BLaER1 (cell line): ENCODE measurements around the gene BNIP5.
"Not testable (repeated sequence)": the region's sequence is repeated elsewhere in the genome, so short reads cannot be mapped to it uniquely, and the experiment has no call there.

Source experiments
- H3K27ac ChIP-seq: shearing (Covaris generic); formaldehyde crosslinking; 2 replicates; pipeline ENCODE4 v1.8.1; 2022
- H3K27me3 ChIP-seq: shearing (Covaris generic); formaldehyde crosslinking; 2 replicates; pipeline ENCODE4 v1.8.1; 2022
- H3K36me3 ChIP-seq: shearing (Covaris generic); formaldehyde crosslinking; 2 replicates; pipeline ENCODE4 v1.8.1; 2022
- H3K4me1 ChIP-seq: shearing (Covaris generic); formaldehyde crosslinking; 2 replicates; pipeline ENCODE4 v1.8.1; 2022
- H3K4me2 ChIP-seq: shearing (Covaris generic); formaldehyde crosslinking; 2 replicates; pipeline ENCODE4 v1.8.1; 2022
- H3K4me3 ChIP-seq: shearing (Covaris generic); formaldehyde crosslinking; 2 replicates; pipeline ENCODE4 v1.8.1; 2022
- H3K9ac ChIP-seq: shearing (Covaris generic); formaldehyde crosslinking; 2 replicates; pipeline ENCODE4 v1.8.1; 2022
- H3K9me3 ChIP-seq: shearing (Covaris generic); formaldehyde crosslinking; 2 replicates; pipeline ENCODE4 v1.8.1; 2022
- H4K20me1 ChIP-seq: shearing (Covaris generic); formaldehyde crosslinking; 2 replicates; pipeline ENCODE4 v1.8.1; 2022
- Cebpa-rat ChIP-seq: shearing (Covaris generic); IDR thresholded peaks from 2 replicates; pipeline ENCODE4 v1.8.1; 2022

The BNIP5 gene

GRCh38 chr6:36368421-36368820, 31.7 kb upstream of the BNIP5 start:
- Histone ChIP-seq H3K4me3 (no peak overlapping the region), H4K20me1 (no peaks in the 10 kb centered on the region), H3K9ac (no peak overlapping the region), H3K4me2 (no peak overlapping the region), H3K4me1 (peaks cover 15% of the 10 kb centered on the region), H3K9me3 (0 out of 2 replicates have a peak, but pooled peaks cover under 1% of the 10 kb centered on the region), H3K36me3 (no peaks in the 10 kb centered on the region), H3K27me3 (no peaks in the 10 kb centered on the region), H3K27ac (no peak overlapping the region)
- TF ChIP-seq Cebpa-rat, result no peak

- no peaks in the 10 kb centered on the region for H3K27me3 ChIP-seq
- H3K9me3 ChIP-seq, result 0 out of 2 replicates have a peak, but pooled peaks cover 7% of the 10 kb centered on the region
- no peak overlapping the region for H3K4me2 ChIP-seq
- H4K20me1 ChIP-seq, result no peaks in the 10 kb centered on the region
- H3K4me3 ChIP-seq, result no peak overlapping the region
- no peak overlapping the region for H3K27ac ChIP-seq
- no peak overlapping the region for H3K9ac ChIP-seq
- peaks cover 15% of the 10 kb centered on the region for H3K4me1 ChIP-seq
- no peak for TF ChIP-seq Cebpa-rat
- H3K36me3 ChIP-seq, result no peaks in the 10 kb centered on the region
Observed at GRCh38 chr6:36367743-36368142, 31.1 kb upstream of the BNIP5 start.

- no peaks in the 10 kb centered on the region for H4K20me1 ChIP-seq
- H3K9ac ChIP-seq, result no peak overlapping the region
- 0 out of 2 replicates have a peak, but pooled peaks cover 7% of the 10 kb centered on the region for H3K9me3 ChIP-seq
- H3K4me3 ChIP-seq, result no peak overlapping the region
- no peak overlapping the region for H3K27ac ChIP-seq
- no peaks in the 10 kb centered on the region for H3K27me3 ChIP-seq
- no peak for TF ChIP-seq Cebpa-rat
- H3K4me2 ChIP-seq, result no peak overlapping the region
- H3K36me3 ChIP-seq, result no peaks in the 10 kb centered on the region
- peaks cover 35% of the 10 kb centered on the region for H3K4me1 ChIP-seq
Observed at GRCh38 chr6:36364669-36365479, 28.2 kb upstream of the BNIP5 start.

GRCh38 chr6:36364061-36364635, 27.5 kb upstream of the BNIP5 start:
- H3K27me3 ChIP-seq, H3K36me3 ChIP-seq, H3K9me3 ChIP-seq, H3K27ac ChIP-seq, H3K9ac ChIP-seq, H3K4me3 ChIP-seq, H3K4me2 ChIP-seq, H4K20me1 ChIP-seq: not testable (repeated sequence)
- peaks cover 42% of the 10 kb centered on the region for H3K4me1 ChIP-seq

- not testable (repeated sequence) for H3K27me3 ChIP-seq, H3K4me3 ChIP-seq, H3K27ac ChIP-seq, H3K9me3 ChIP-seq, H3K36me3 ChIP-seq, H3K4me2 ChIP-seq, H3K9ac ChIP-seq, H4K20me1 ChIP-seq
- peaks cover 50% of the 10 kb centered on the region for H3K4me1 ChIP-seq
Observed at GRCh38 chr6:36363371-36363752, 26.7 kb upstream of the BNIP5 start.

- no peak overlapping the region for H3K27ac ChIP-seq
- peaks cover 56% of the 10 kb centered on the region for H3K4me1 ChIP-seq
- H3K27me3 ChIP-seq, result no peaks in the 10 kb centered on the region
- H3K4me2 ChIP-seq, result no peak overlapping the region
- no peaks in the 10 kb centered on the region for H3K36me3 ChIP-seq
- H3K9me3 ChIP-seq, result 0 out of 2 replicates have a peak, but pooled peaks cover 7% of the 10 kb centered on the region
- TF ChIP-seq Cebpa-rat, result no peak
- H3K4me3 ChIP-seq, result no peak overlapping the region
- no peaks in the 10 kb centered on the region for H4K20me1 ChIP-seq
- H3K9ac ChIP-seq, result no peak overlapping the region
Observed at GRCh38 chr6:36362551-36363370, 26.1 kb upstream of the BNIP5 start.

- peaks cover 45% of the 10 kb centered on the region for H3K4me1 ChIP-seq
- H3K36me3 ChIP-seq, result no peaks in the 10 kb centered on the region
- peak overlapping the region; percentile 91 for H3K4me2 ChIP-seq
- H3K9me3 ChIP-seq, result 0 out of 2 replicates have a peak, but pooled peaks cover 7% of the 10 kb centered on the region
- H3K27me3 ChIP-seq, result no peaks in the 10 kb centered on the region
- H4K20me1 ChIP-seq, result no peaks in the 10 kb centered on the region
- no peak for TF ChIP-seq Cebpa-rat
- H3K9ac ChIP-seq, result peak overlapping the region; percentile 65
- H3K27ac ChIP-seq, result peak overlapping the region; percentile 69
- no peak overlapping the region for H3K4me3 ChIP-seq
Observed at GRCh38 chr6:36361071-36361470, 24.4 kb upstream of the BNIP5 start.

- no peaks in the 10 kb centered on the region for H3K36me3 ChIP-seq
- H3K27me3 ChIP-seq, result no peaks in the 10 kb centered on the region
- H3K27ac ChIP-seq, result peak overlapping the region; percentile 69
- peak overlapping the region; percentile 91 for H3K4me2 ChIP-seq
- H3K9me3 ChIP-seq, result 0 out of 2 replicates have a peak, but pooled peaks cover 7% of the 10 kb centered on the region
- no peaks in the 10 kb centered on the region for H4K20me1 ChIP-seq
- peaks cover 45% of the 10 kb centered on the region for H3K4me1 ChIP-seq
- peak overlapping the region; percentile 40; the same call in 1 of the 2 replicates for H3K4me3 ChIP-seq
- H3K9ac ChIP-seq, result peak overlapping the region; percentile 65
- TF ChIP-seq Cebpa-rat, result no peak
Observed at GRCh38 chr6:36360241-36361054, 23.8 kb upstream of the BNIP5 start.

- Histone ChIP-seq H3K4me1 (peaks cover 45% of the 10 kb centered on the region), H3K9me3 (peaks cover 11% of the 10 kb centered on the region), H3K27ac (peak overlapping the region; percentile 24), H4K20me1 (no peaks in the 10 kb centered on the region), H3K9ac (peak overlapping the region; percentile 11; the same call in 1 of the 2 replicates), H3K4me2 (peak overlapping the region; percentile 80), H3K4me3 (no peak overlapping the region), H3K36me3 (no peaks in the 10 kb centered on the region), H3K27me3 (no peaks in the 10 kb centered on the region)
- no peak for TF ChIP-seq Cebpa-rat
Observed at GRCh38 chr6:36358226-36358915, 21.7 kb upstream of the BNIP5 start.
